ENCODE data around the gene PHLDB1. TPM values are rescaled to one million over a fixed set of nuclear protein-coding genes. Genes with fewer than 3 reads are reported as not detected.

Gene PHLDB1
- total and polyA plus RNA-seq, 2 donors (not counting 3 experiments of a cell fraction or from before 2014, with no cell fraction given): 99.7 to 183 TPM

DNA sequence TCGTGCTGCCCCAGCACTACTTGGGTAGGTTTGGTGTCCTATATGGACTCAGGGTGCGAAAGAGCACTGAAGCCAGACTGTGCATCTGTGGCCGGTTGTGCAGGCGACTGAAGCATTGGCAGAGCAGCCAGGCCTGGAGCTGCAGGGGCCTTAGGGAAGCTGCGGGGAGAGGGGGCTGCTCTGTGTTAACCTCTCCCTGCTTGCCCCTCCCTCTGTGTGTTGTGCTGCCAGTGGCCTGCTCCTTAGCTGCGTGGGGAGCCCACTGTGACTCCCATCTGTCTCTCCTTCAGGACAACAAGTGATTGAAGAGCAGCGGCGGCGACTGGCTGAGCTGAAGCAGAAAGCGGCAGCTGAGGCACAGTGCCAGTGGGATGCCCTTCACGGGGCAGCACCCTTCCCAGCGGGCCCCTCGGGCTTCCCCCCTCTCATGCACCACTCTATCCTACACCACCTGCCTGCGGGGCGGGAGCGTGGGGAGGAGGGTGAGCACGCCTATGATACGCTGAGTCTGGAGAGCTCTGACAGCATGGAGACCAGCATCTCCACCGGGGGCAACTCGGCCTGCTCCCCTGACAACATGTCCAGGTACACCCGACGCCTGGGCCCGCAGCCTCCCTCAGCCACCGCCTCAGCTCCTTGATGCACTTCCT, 37.8 kb downstream of the PHLDB1 start:
- no peak for FAIRE-seq
- Histone ChIP-seq H2AFZ (ENCODE audit: low read depth, low read length) (no peak overlapping the region), H3K9ac (replicated peaks; ENCODE audit: extremely low read depth, insufficient read depth, low read length) (no peak overlapping the region), H3K9me3 (replicated peaks; ENCODE audit: control insufficient read depth, insufficient read depth, low read length) (no peaks in the 10 kb centered on the region), H3K36me3 (ENCODE audit: control insufficient read depth in 2 of 2, extremely low read depth in 1 of 2, insufficient read depth in 2 of 2, low read length in 2 of 2) (peaks cover 32 to 73% of the 10 kb centered on the region in 2 experiments), H3K27ac (ENCODE audit: insufficient read depth, low read depth, low read length) (no peak overlapping the region), H3K9me1 (replicated peaks; ENCODE audit: control insufficient read depth, extremely low read depth, insufficient read depth, low read length) (no peaks in the 10 kb centered on the region), H3K4me2 (ENCODE audit: insufficient read depth, low read length) (no peak overlapping the region), H3K4me3 (replicated peaks in 1 of 3; ENCODE audit: insufficient read depth in 1 of 3, low read depth in 1 of 3, low read length in 3 of 3) (no peak overlapping the region), H4K20me1 (replicated peaks; ENCODE audit: control insufficient read depth, extremely low read depth, insufficient read depth, low read length) (no peaks in the 10 kb centered on the region), H3K27me3 (ENCODE audit: control insufficient read depth in 2 of 2, insufficient read depth in 2 of 2, low read length in 2 of 2) (no peaks in the 10 kb centered on the region), H3K79me2 (ENCODE audit: control insufficient read depth, insufficient read depth, low read length) (peaks cover 10% of the 10 kb centered on the region), H3K4me1 (ENCODE audit: control insufficient read depth, extremely low read depth, insufficient read depth, low read length) (no peaks in the 10 kb centered on the region)
- CTCF ChIA-PET: interaction anchor here (0.8 to 1.7 kb wide), 2 partner anchors 51 to 285 kb away, joined by 3 to 11 read pairs; no protein-coding TSS in a partner anchor
- intact Hi-C loops (cut with micrococcal nuclease) (no loop called here), dilution Hi-C loops (cut with MboI; ENCODE audit: extremely low pct_ligation_motif_present, low sequenced_read_pairs) (no loop called here)
- no TSS peak for BruUV-seq (replicated peaks)
- POLR2A ChIA-PET: no interaction called here
- TF ChIP-seq, protein P1, sequence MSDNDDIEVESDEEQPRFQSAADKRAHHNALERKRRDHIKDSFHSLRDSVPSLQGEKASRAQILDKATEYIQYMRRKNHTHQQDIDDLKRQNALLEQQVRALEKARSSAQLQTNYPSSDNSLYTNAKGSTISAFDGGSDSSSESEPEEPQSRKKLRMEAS (IDR thresholded peaks at IDR 0.05; ENCODE audit: insufficient read depth, insufficient read length): no peak
- DNase-seq (ENCODE audit: low read depth, low spot score): no peak

DNA sequence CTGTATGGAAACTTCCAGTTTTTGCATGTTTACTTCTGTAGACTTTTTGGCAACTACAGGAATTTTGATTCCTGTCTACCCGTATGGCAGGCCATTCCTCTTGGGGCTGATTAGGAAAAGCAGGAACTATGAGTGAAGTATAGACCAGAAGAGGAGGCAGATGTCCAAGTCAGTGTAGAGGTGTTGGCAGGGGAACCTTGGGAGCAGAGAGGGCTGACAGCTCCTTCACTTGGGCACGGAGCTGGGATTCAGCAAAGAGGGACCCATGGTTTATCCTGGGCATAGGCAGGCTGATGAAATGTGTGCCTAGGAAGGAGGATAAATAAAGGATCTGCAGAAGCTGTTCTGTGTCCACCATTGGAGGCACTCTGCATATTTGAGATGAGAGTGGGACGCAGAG, 39.0 kb downstream of the PHLDB1 start:
- ChIA-PET CTCF (interaction anchor here (1.1 kb wide), 2 partner anchors 10 to 51 kb away, joined by 3 read pairs; no protein-coding TSS in a partner anchor), POLR2A (interaction anchor here (0.7 kb wide), 1 partner anchor 426 kb away, joined by 5 read pairs; no protein-coding TSS in a partner anchor)
- no TSS peak for BruUV-seq (replicated peaks)
- Histone ChIP-seq H3K4me2 (ENCODE audit: insufficient read depth, low read length) (no peak overlapping the region), H4K20me1 (replicated peaks; ENCODE audit: control insufficient read depth, extremely low read depth, insufficient read depth, low read length) (no peaks in the 10 kb centered on the region), H3K4me1 (ENCODE audit: control insufficient read depth, extremely low read depth, insufficient read depth, low read length) (no peaks in the 10 kb centered on the region), H2AFZ (ENCODE audit: low read depth, low read length) (no peak overlapping the region), H3K27me3 (ENCODE audit: control insufficient read depth in 2 of 2, insufficient read depth in 2 of 2, low read length in 2 of 2) (no peaks in the 10 kb centered on the region), H3K9me1 (replicated peaks; ENCODE audit: control insufficient read depth, extremely low read depth, insufficient read depth, low read length) (no peaks in the 10 kb centered on the region), H3K27ac (ENCODE audit: insufficient read depth, low read depth, low read length) (no peak overlapping the region), H3K79me2 (ENCODE audit: control insufficient read depth, insufficient read depth, low read length) (peaks cover 7% of the 10 kb centered on the region), H3K4me3 (replicated peaks in 1 of 3; ENCODE audit: insufficient read depth in 1 of 3, low read depth in 1 of 3, low read length in 3 of 3) (no peak overlapping the region), H3K36me3 (ENCODE audit: control insufficient read depth in 2 of 2, extremely low read depth in 1 of 2, insufficient read depth in 2 of 2, low read length in 2 of 2) (peaks cover 38 to 72% of the 10 kb centered on the region in 2 experiments), H3K9me3 (replicated peaks; ENCODE audit: control insufficient read depth, insufficient read depth, low read length) (no peaks in the 10 kb centered on the region), H3K9ac (replicated peaks; ENCODE audit: extremely low read depth, insufficient read depth, low read length) (no peak overlapping the region)
- DNase-seq (ENCODE audit: low read depth, low spot score) (no peak), FAIRE-seq (no peak)
- intact Hi-C loops (cut with micrococcal nuclease): no loop called here
- TF ChIP-seq GATA2 (IDR thresholded peaks at IDR 0.05; ENCODE audit: insufficient read depth, insufficient read length, low read depth, low read length): no peak
- TF ChIP-seq, protein P1 (IDR thresholded peaks at IDR 0.05; ENCODE audit: insufficient read depth, insufficient read length): no peak
- TF ChIP-seq POLR2A (IDR thresholded peaks at IDR 0.05; ENCODE audit: low read depth, low read length): no peak
- TF ChIP-seq JUN (IDR thresholded peaks at IDR 0.05; ENCODE audit: borderline replicate concordance, insufficient read depth, insufficient read length, low read depth): no peak
- TF ChIP-seq, protein P2, sequence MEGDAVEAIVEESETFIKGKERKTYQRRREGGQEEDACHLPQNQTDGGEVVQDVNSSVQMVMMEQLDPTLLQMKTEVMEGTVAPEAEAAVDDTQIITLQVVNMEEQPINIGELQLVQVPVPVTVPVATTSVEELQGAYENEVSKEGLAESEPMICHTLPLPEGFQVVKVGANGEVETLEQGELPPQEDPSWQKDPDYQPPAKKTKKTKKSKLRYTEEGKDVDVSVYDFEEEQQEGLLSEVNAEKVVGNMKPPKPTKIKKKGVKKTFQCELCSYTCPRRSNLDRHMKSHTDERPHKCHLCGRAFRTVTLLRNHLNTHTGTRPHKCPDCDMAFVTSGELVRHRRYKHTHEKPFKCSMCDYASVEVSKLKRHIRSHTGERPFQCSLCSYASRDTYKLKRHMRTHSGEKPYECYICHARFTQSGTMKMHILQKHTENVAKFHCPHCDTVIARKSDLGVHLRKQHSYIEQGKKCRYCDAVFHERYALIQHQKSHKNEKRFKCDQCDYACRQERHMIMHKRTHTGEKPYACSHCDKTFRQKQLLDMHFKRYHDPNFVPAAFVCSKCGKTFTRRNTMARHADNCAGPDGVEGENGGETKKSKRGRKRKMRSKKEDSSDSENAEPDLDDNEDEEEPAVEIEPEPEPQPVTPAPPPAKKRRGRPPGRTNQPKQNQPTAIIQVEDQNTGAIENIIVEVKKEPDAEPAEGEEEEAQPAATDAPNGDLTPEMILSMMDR (IDR thresholded peaks at IDR 0.05; ENCODE audit: extremely low read depth in 1 of 2, insufficient read depth in 1 of 2, low read depth in 1 of 2, low read length in 2 of 2): no peak
- no peak for TF ChIP-seq MYC (IDR thresholded peaks at IDR 0.05; ENCODE audit: low read depth, low read length)
- TF ChIP-seq FOS (IDR thresholded peaks at IDR 0.05; ENCODE audit: borderline replicate concordance, insufficient read depth, low read length): no peak
- TF ChIP-seq POLR2AphosphoS5 (IDR thresholded peaks at IDR 0.05; ENCODE audit: insufficient read depth, low read depth, low read length): no peak
- TF ChIP-seq EZH2 (IDR thresholded peaks at IDR 0.05; ENCODE audit: borderline replicate concordance, low read depth, low read length, severe bottlenecking): no peak
- dilution Hi-C loops (cut with MboI; ENCODE audit: extremely low pct_ligation_motif_present, low sequenced_read_pairs): no loop called here
